Adrenal gland (tissue), 5 donors: ENCODE measurements around the gene KLHL11.

Experiments
- POLR2A ChIP-seq, 2 donors: fragments of 450-650 bp; IDR thresholded peaks; one replicate each; pipeline ENCODE4 v1.6.1; 2017; ENCODE audit warnings: antibody characterized with exemption in 2 of 2, mild to moderate bottlenecking in 2 of 2, moderate library complexity in 1 of 2
- TF ChIP-seq, protein P1 (sequence below), 6 experiments: fragments of 450-650 bp in 4 of 6; fragments of 200-600 bp in 2 of 6; sonication (generic) in 1 of 6; IDR thresholded peaks; 1 replicate in 5 of 6; 2 replicates in 1 of 6; pipeline versions ENCODE4 v1.5.1 to v1.8.0; 2016 to 2021; ENCODE audit warnings: antibody characterized with exemption in 6 of 6, mild to moderate bottlenecking in 2 of 6, moderate library complexity in 1 of 6
- donor health status: DM: no; HTN: no; CAD: no.

DNA sequence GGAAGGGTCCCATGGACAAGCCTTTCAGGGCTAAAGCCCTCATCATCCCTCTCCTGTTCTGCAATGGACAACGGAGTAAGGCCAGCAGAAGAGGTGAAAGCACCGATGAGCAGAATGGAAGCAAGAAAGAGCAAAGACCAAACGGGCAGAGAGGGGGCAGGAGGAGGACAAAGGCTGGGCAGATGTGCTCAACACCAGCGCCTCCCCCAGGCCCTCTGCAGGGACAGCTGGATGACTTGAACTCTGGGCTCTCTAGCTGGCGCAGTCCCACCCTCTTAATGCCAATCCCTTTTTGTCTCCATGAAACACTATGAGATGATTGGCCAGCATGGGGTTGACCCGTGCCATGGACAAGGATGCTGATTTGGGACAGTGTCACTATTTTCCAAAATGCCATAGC is 31.5 kb upstream of the KLHL11 start:
- TF ChIP-seq, protein P1, sequence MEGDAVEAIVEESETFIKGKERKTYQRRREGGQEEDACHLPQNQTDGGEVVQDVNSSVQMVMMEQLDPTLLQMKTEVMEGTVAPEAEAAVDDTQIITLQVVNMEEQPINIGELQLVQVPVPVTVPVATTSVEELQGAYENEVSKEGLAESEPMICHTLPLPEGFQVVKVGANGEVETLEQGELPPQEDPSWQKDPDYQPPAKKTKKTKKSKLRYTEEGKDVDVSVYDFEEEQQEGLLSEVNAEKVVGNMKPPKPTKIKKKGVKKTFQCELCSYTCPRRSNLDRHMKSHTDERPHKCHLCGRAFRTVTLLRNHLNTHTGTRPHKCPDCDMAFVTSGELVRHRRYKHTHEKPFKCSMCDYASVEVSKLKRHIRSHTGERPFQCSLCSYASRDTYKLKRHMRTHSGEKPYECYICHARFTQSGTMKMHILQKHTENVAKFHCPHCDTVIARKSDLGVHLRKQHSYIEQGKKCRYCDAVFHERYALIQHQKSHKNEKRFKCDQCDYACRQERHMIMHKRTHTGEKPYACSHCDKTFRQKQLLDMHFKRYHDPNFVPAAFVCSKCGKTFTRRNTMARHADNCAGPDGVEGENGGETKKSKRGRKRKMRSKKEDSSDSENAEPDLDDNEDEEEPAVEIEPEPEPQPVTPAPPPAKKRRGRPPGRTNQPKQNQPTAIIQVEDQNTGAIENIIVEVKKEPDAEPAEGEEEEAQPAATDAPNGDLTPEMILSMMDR (IDR thresholded peaks at IDR 0.05), result no peak
- no peak for TF ChIP-seq POLR2A (IDR thresholded peaks at IDR 0.05)
